Smooth muscle cell of the brain vasculature (primary cell): ENCODE measurements around the gene ZFHX3.

Experiments
- DNase-seq: peaks from one replicate; pipeline ENCODE4 v3.0.0-alpha.2; 2012; ENCODE audit warnings: low read depth, low spot score

ZFHX3 gene

GRCh38 chr16:72876221-72876620, 171.7 kb downstream of the ZFHX3 start:
- DNase-seq = no peak

DNA sequence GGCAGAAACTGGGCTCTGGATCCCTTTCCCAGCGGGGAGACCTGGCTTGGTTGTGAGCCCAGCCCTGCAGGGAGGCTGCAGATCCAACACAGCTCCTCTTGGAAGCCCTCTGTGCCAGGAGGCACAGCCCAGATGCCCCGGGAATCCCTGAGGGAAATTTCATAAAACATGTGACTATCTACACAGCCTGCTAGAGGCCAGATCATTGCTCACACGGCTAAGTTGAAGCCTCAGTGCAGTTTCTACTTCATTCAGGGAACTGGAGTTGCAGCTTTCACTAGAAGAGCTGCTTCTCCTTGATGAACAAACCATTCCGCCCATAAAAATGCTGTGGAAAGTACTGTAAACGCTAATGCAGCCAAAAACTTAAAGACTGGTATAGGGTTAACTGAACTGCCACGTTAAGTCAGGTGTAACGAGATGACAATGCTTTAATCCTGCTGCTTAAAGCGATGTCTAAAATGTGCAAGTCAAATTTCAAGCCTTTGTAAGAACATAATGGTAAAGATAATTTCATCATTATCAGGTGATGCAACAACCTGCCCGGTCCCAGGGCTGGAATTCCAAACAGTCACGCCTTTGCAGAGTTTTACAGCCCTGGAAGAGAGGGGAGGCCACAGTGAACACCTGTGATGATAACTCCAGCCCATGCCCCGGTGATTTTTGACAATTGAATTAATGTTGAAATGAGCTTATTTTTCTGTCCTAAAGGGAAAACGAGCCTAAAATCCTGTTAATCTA, 172.5 kb downstream of the ZFHX3 start:
- no peak for DNase-seq

- DNase-seq = no peak
These were observed 174.1 kb downstream of the ZFHX3 start for GRCh38 chr16:72873853-72874252.

DNA sequence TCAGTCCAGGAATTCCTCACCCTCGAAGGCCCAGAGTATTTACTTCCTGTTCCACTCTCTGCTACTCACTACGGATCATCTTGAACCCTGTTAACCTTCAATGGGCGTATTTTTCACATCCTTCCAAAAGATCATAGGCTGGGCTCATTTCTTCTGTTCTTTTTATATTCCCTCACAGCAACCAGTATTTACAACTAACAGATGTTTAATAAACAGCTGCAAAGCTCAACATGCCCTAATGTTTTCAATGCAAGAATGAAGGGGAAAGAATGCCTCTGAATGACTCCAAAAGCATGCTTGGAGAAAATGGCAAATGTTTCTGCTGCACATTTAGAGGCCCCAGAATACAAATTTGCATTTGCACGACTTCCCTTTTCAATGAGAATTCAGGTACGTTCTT, 174.9 kb downstream of the ZFHX3 start:
- DNase-seq = no peak

GRCh38 chr16:72865835-72866234, 182.1 kb downstream of the ZFHX3 start:
- no peak for DNase-seq

- no peak for DNase-seq
These were observed 182.7 kb downstream of the ZFHX3 start for GRCh38 chr16:72865258-72865657.

DNA sequence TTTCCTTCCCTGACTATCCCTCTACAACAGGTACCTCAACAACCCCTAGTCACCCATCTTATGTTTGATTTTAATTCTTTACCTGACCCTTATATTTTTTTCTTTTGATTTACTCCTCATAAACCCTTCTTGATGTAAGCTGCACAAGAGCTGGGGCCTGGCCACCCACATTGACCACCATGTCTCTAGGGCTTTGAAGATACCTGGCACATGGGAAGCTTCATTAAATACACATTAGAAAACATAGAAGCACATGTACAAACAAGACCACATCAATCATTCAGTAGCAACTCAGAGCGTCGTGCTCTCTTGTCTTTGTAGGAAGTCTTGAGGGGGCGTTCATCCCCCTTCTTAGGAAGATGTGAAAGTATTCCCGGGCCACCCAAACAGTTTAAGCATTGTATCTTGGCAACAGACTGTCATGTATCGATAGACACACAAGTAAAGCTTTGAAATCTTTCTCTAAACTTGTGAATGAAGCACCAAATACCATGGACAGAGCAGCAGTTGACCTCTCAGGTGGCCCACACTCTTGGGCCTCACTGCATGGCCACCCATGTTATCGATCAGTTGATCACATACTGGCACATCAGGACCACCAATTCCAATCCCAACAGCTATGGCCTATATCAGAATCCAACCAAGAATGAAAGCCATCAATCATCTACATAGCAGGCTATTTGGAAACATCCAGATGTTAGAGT, 183.6 kb downstream of the ZFHX3 start:
- no peak for DNase-seq

- no peak for DNase-seq
These were observed 185.8 kb downstream of the ZFHX3 start for GRCh38 chr16:72862090-72862489.

DNA sequence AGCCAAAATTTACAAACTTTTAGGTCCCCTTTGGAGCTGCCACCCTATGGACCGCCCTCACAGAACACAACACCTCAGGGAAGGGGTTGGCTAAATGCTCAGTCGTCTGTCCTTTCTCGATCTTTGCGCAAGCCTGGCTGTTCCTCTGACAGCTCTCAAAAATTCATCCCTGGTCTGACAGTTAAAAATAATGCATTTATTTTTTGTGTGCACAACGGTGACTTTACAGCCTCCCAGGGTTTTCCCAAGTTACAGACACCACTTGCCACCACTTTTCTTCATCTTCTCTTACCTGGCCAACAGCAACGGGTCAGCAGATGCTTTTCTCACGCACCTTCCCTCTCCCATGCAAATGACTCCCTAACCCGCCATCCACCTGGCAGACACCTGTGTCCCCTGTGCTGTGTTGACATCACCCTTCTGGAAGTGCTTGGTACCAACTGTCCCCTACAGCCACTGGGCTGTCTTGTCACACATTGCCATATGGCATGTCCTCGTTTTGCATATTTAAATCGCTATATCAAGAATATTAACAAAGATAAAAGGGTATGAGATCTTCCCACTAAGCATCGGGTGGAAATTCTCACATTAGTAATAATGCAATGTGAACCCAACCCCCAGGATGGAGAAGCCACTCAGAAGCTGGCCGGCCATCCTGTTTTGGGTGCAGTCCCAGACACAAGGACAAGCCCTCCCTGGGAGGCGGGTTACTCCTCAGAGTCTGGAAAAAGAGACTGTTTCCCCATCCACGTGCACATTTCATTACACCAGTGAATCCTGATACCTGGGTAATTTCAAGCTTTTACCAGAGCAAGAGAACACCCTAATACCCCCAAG, 187.0 kb downstream of the ZFHX3 start:
- no peak for DNase-seq

GRCh38 chr16:72859581-72859980, 188.3 kb downstream of the ZFHX3 start:
- no peak for DNase-seq

- no peak for DNase-seq
These were observed 189.0 kb downstream of the ZFHX3 start for GRCh38 chr16:72858665-72859493.

DNA sequence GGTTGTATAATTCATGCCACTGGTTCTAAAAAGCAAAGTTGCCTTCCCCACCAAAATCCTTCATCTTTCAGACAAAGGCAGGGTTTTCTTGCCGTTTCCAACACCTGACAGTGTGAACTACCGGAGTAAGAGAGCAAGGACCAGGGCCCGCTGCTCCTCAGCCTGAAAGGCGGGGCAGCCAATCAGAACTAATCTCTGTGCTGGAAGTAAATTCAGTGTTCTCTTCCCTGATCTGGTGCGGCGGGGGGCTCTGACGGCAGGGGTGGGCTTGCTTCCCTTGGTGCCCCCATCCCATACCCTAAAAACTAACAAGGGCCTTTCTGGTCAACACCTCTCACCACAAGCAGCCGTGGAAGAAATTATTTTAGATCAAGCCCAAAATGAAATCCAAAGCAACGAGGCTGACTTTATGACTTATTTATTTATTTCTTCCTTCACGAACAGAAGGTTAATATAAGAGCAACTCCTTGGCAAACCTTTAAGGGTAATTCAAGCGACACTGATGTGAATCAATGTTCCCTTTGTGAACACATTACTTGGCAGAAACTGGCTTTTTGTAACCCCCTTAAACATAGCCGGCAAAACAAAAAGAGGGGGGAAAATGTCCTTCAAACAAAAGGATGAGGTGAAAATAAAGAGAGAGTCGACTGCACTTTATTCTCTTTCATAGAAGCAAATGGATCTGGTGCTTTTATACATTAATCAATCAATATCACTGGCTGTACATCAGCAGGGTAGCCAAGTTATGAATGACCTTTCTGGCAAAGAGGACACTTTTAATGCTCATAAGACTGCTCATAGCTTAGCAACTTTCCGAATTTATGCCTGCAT, 189.9 kb downstream of the ZFHX3 start:
- DNase-seq = no peak

DNA sequence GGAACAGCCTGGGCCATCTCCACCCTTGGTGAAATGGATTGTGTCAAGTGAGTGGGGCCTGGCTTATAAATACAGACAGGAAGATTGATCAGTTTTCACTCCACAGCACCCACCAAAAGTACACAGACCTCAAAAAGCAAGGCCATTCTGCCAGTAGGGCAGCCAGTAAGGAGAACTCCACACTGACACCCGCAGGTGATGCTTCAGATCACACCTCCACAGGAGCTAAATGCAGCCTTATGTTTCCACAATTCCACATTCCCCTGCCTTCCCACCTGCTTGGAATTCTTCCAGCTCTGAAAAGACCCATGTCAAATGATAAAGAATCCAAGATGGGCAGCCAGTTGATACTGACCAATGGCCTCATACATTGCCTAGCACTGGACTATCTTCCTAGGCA, 191.1 kb downstream of the ZFHX3 start:
- DNase-seq = no peak

GRCh38 chr16:72854267-72854959, 193.5 kb downstream of the ZFHX3 start:
- no peak for DNase-seq

- no peak for DNase-seq
These were observed 194.2 kb downstream of the ZFHX3 start for GRCh38 chr16:72853575-72854266.

DNA sequence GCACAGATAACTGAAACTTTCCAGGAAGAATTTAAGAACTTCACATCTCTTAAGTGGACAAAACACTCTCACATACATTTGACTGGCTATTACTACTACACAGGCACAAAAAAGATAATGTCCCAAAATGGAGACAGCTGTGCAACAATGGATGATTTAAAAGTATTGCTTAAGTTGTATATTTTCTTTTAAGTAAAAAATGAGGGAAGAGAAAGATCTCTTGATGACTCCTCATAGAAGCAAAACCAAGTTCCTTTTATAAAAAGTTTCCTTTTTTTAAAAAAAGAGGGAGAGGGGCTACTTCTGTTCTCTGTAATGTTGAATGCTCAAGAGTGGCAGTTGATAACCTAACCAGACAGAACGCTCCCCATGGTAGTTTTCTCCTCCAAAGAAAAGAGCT, 195.5 kb downstream of the ZFHX3 start:
- DNase-seq = no peak

- DNase-seq = no peak
These were observed 197.1 kb downstream of the ZFHX3 start for GRCh38 chr16:72850853-72851252.

DNA sequence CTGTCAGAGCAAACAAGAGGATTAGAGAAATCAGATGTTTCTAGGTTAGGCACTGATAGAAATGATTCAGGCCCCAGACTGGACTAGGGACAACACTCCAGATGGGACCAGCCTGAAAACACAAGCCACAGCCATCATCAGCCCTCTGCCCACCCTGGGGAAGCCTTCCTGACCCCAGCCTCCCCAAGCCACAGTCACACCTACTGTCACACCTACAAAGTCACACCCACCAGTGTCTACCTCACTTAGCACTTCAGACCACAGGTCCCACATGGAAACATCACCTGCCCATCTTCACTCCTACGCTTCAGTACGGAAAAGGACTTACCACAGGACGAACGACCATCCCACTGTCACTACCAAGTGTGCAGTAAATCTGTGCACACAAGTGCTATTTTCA, 197.9 kb downstream of the ZFHX3 start:
- DNase-seq = no peak
